ENCODE data around the gene SIPA1L3.
A peak's percentile ranks its signal among the peaks of the same experiment; 100 is the strongest.

The SIPA1L3 gene

GRCh38 chr19:37930416-37930815 is 23.4 kb downstream of the SIPA1L3 start:
- Histone ChIP-seq H3K9me3 (ENCODE audit: insufficient read depth, low read length) (peaks cover 11% of the 10 kb centered on the region), H3K4me1 (ENCODE audit: insufficient read depth, insufficient read length) (peaks cover 12% of the 10 kb centered on the region), H3K9ac (ENCODE audit: insufficient read length, low read depth) (no peak overlapping the region), H3K27me3 (ENCODE audit: insufficient read depth, insufficient read length) (no peaks in the 10 kb centered on the region), H3K4me3 (ENCODE audit: insufficient read length, low read depth) (no peak overlapping the region), H3K36me3 (ENCODE audit: insufficient read depth, insufficient read length, low read length) (peaks cover 2% of the 10 kb centered on the region)
- DNase-seq (ENCODE audit: low read depth, low spot score), result no peak
- TF ChIP-seq SUZ12 (IDR thresholded peaks at IDR 0.05; ENCODE audit: extremely low read depth, insufficient read depth, insufficient read length), result no peak
- no peak for TF ChIP-seq ZNF274 (IDR thresholded peaks at IDR 0.05; ENCODE audit: low read depth, low read length)
- no peak for TF ChIP-seq YY1 (IDR thresholded peaks at IDR 0.05; ENCODE audit: insufficient read depth, insufficient read length)

DNA sequence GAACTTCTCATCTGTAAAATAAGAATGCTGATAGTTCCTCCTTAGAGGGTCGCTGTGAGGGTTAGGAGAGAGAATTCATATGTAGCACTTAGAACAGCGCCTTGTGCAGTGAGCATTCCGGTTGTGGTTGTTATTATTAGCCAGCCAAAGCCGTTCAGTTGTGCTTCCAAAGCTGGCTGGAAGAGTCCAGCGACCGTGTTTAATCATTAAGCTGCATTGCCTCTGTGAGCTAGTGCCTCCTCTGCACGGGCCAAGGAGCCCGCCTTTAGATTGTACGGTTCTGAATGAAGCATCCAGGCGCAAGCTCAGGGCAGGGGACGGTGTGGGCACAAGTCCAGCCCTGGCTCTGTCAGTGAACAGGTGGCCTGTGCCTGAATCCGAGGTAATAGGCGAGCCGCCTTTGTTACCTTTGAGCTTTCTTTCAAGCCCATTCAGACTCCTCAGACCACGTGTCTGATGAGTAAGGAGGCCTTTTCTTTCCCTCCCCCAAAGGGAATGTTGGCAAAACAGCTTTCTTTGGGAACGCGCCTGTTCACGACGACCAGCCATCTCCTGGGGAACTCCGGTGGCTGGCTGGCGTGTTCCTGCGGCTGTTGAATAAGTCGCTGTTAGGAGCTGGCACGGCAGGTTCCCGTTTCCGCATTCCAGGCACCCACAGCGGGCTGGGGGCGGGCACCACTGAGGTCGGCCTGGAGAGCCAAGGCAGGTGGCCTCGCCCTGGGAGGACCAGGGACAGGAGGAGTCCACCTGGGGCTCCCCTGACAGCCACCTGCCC is 25.1 kb downstream of the SIPA1L3 start:
- peak overlapping the region; percentile 21 for H3K4me3 ChIP-seq (ENCODE audit: insufficient read length, low read depth)
- peaks cover 21% of the 10 kb centered on the region for H3K9me3 ChIP-seq (ENCODE audit: insufficient read depth, low read length)
- TF ChIP-seq ZNF274 (IDR thresholded peaks at IDR 0.05; ENCODE audit: low read depth, low read length) (no peak), YY1 (IDR thresholded peaks at IDR 0.05; ENCODE audit: insufficient read depth, insufficient read length) (no peak), SUZ12 (IDR thresholded peaks at IDR 0.05; ENCODE audit: extremely low read depth, insufficient read depth, insufficient read length) (no peak)
- no peaks in the 10 kb centered on the region for H3K27me3 ChIP-seq (ENCODE audit: insufficient read depth, insufficient read length)
- peak overlapping the region; percentile 33 for H3K9ac ChIP-seq (ENCODE audit: insufficient read length, low read depth)
- peaks cover 12% of the 10 kb centered on the region for H3K4me1 ChIP-seq (ENCODE audit: insufficient read depth, insufficient read length)
- H3K36me3 ChIP-seq (ENCODE audit: insufficient read depth, insufficient read length, low read length), result peaks cover 11% of the 10 kb centered on the region
- peak; percentile 20 for DNase-seq (ENCODE audit: low read depth, low spot score)

DNA sequence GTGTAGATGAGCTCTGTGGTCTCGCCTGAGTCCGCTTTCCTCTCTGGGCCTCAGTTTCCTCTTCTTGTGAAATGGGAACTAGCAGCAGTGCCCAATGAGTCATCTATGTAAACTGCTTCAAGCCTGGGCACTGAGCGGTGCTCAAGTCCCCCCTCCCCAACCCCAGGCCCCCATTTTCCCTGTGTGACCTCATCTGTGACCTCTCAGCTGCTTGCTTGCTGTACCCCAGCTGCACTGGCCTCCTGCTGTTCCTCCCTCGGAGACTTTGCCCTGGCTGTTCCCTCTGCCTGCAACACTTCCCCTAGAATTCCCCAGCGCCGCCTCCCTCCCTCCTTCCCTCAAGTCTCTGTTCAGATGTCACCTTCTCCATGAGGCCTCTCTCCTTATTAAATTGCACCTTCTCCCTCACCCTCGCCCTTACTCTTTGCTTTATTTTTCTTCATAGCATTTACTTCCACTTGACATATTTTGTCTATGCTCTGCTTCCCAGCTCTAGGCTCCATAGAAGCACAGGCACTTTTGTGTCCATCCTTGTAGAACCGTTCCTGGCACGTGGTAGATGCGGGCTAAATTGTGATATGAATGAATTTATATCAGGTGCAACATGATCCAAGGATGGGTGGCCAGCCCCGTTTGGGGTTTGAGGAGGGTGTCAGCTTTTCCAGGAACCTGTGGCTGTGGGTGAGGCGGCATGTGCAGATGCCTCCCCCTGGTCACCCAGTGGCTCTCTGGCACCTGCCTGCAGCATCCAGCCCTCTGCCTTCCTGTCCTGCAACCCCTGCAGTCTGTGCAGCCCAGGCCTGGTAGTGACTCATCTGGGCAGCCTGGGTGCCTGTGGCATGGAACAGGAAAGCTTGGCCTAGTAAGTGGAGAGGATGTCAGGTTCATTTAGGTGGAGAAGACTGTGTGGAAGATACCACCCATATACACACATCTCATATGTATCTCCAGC is 26.3 kb downstream of the SIPA1L3 start:
- H3K4me1 ChIP-seq (ENCODE audit: insufficient read depth, insufficient read length), result peaks cover 12% of the 10 kb centered on the region
- peaks cover 11% of the 10 kb centered on the region for H3K36me3 ChIP-seq (ENCODE audit: insufficient read depth, insufficient read length, low read length)
- peak overlapping the region; percentile 21 for H3K4me3 ChIP-seq (ENCODE audit: insufficient read length, low read depth)
- no peaks in the 10 kb centered on the region for H3K27me3 ChIP-seq (ENCODE audit: insufficient read depth, insufficient read length)
- DNase-seq (ENCODE audit: low read depth, low spot score), result no peak
- H3K9me3 ChIP-seq (ENCODE audit: insufficient read depth, low read length), result peaks cover 21% of the 10 kb centered on the region
- TF ChIP-seq SUZ12 (IDR thresholded peaks at IDR 0.05; ENCODE audit: extremely low read depth, insufficient read depth, insufficient read length), result no peak
- TF ChIP-seq ZNF274 (IDR thresholded peaks at IDR 0.05; ENCODE audit: low read depth, low read length), result no peak
- no peak for TF ChIP-seq YY1 (IDR thresholded peaks at IDR 0.05; ENCODE audit: insufficient read depth, insufficient read length)
- peak overlapping the region; percentile 32 for H3K9ac ChIP-seq (ENCODE audit: insufficient read length, low read depth)

DNA sequence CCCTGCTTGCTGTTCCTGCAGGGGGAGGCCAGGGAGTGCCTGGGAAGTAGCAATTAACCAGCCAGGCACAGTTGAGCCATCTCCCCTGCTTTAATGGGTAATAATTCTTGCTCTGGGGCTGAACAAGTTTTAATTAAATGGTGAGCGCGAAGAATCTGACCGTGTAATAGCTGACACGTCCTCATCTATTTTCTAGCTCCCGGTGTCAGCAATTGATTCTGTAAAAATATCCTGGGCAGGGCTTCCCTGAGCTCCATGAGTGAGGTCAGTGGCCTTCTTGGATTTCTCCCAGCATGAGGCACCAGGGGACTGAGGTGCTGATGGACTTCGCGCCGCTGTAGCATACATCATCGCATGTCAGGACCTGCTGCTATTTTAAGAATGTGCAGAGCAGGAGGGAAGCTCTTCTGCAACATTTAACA is 26.9 kb downstream of the SIPA1L3 start:
- peaks cover 21% of the 10 kb centered on the region for H3K9me3 ChIP-seq (ENCODE audit: insufficient read depth, low read length)
- H3K9ac ChIP-seq (ENCODE audit: insufficient read length, low read depth), result no peak overlapping the region
- TF ChIP-seq YY1 (IDR thresholded peaks at IDR 0.05; ENCODE audit: insufficient read depth, insufficient read length) (no peak), ZNF274 (IDR thresholded peaks at IDR 0.05; ENCODE audit: low read depth, low read length) (no peak), SUZ12 (IDR thresholded peaks at IDR 0.05; ENCODE audit: extremely low read depth, insufficient read depth, insufficient read length) (no peak)
- H3K27me3 ChIP-seq (ENCODE audit: insufficient read depth, insufficient read length), result no peaks in the 10 kb centered on the region
- H3K4me1 ChIP-seq (ENCODE audit: insufficient read depth, insufficient read length), result peaks cover 9% of the 10 kb centered on the region
- no peak for DNase-seq (ENCODE audit: low read depth, low spot score)
- H3K36me3 ChIP-seq (ENCODE audit: insufficient read depth, insufficient read length, low read length), result peaks cover 11% of the 10 kb centered on the region
- no peak overlapping the region for H3K4me3 ChIP-seq (ENCODE audit: insufficient read length, low read depth)

DNA sequence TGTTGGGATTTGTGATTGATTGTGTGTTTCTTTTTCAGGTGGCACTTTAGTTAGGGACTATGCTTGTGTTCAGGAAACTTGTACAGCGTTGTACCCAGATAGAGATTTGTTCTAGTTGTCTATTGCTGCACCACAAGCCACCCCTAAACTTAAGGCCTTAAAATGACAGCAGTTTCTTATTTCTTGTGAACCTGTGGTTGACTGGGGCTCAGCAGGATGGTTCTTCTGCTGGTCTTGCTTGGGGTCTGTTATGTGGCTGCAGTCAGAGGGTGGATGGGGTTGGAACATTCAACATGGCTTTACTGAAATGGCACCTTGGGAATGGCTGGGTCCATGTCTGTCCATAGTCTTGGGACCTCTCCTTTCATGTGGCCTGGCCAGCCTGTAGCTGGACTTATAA is 28.3 kb downstream of the SIPA1L3 start:
- Histone ChIP-seq H3K9me3 (ENCODE audit: insufficient read depth, low read length) (peaks cover 21% of the 10 kb centered on the region), H3K36me3 (ENCODE audit: insufficient read depth, insufficient read length, low read length) (peaks cover 11% of the 10 kb centered on the region), H3K4me3 (ENCODE audit: insufficient read length, low read depth) (no peak overlapping the region), H3K9ac (ENCODE audit: insufficient read length, low read depth) (no peak overlapping the region), H3K4me1 (ENCODE audit: insufficient read depth, insufficient read length) (peaks cover 7% of the 10 kb centered on the region), H3K27me3 (ENCODE audit: insufficient read depth, insufficient read length) (no peaks in the 10 kb centered on the region)
- no peak for DNase-seq (ENCODE audit: low read depth, low spot score)
- no peak for TF ChIP-seq YY1 (IDR thresholded peaks at IDR 0.05; ENCODE audit: insufficient read depth, insufficient read length)
- TF ChIP-seq ZNF274 (IDR thresholded peaks at IDR 0.05; ENCODE audit: low read depth, low read length), result no peak
- no peak for TF ChIP-seq SUZ12 (IDR thresholded peaks at IDR 0.05; ENCODE audit: extremely low read depth, insufficient read depth, insufficient read length)

- no peak for DNase-seq (ENCODE audit: low read depth, low spot score)
- no peaks in the 10 kb centered on the region for H3K27me3 ChIP-seq (ENCODE audit: insufficient read depth, insufficient read length)
- H3K9ac ChIP-seq (ENCODE audit: insufficient read length, low read depth), result no peak overlapping the region
- no peak overlapping the region for H3K4me3 ChIP-seq (ENCODE audit: insufficient read length, low read depth)
- H3K4me1 ChIP-seq (ENCODE audit: insufficient read depth, insufficient read length), result peaks cover 7% of the 10 kb centered on the region
- H3K36me3 ChIP-seq (ENCODE audit: insufficient read depth, insufficient read length, low read length), result peaks cover 11% of the 10 kb centered on the region
- peaks cover 21% of the 10 kb centered on the region for H3K9me3 ChIP-seq (ENCODE audit: insufficient read depth, low read length)
- no peak for TF ChIP-seq YY1 (IDR thresholded peaks at IDR 0.05; ENCODE audit: insufficient read depth, insufficient read length)
- no peak for TF ChIP-seq ZNF274 (IDR thresholded peaks at IDR 0.05; ENCODE audit: low read depth, low read length)
- no peak for TF ChIP-seq SUZ12 (IDR thresholded peaks at IDR 0.05; ENCODE audit: extremely low read depth, insufficient read depth, insufficient read length)
These were observed 29.2 kb downstream of the SIPA1L3 start for GRCh38 chr19:37936166-37936565.

- no peak for DNase-seq (ENCODE audit: low read depth, low spot score)
- H3K4me3 ChIP-seq (ENCODE audit: insufficient read length, low read depth), result no peak overlapping the region
- peaks cover 21% of the 10 kb centered on the region for H3K9me3 ChIP-seq (ENCODE audit: insufficient read depth, low read length)
- H3K36me3 ChIP-seq (ENCODE audit: insufficient read depth, insufficient read length, low read length), result peaks cover 11% of the 10 kb centered on the region
- no peaks in the 10 kb centered on the region for H3K27me3 ChIP-seq (ENCODE audit: insufficient read depth, insufficient read length)
- peaks cover 5% of the 10 kb centered on the region for H3K4me1 ChIP-seq (ENCODE audit: insufficient read depth, insufficient read length)
- no peak overlapping the region for H3K9ac ChIP-seq (ENCODE audit: insufficient read length, low read depth)
- no peak for TF ChIP-seq YY1 (IDR thresholded peaks at IDR 0.05; ENCODE audit: insufficient read depth, insufficient read length)
- TF ChIP-seq ZNF274 (IDR thresholded peaks at IDR 0.05; ENCODE audit: low read depth, low read length), result no peak
- no peak for TF ChIP-seq SUZ12 (IDR thresholded peaks at IDR 0.05; ENCODE audit: extremely low read depth, insufficient read depth, insufficient read length)
These were observed 29.9 kb downstream of the SIPA1L3 start for GRCh38 chr19:37936886-37937285.
